GM12878 (cell line): ENCODE data around the gene C11orf98. TPM values are rescaled to one million over a fixed set of nuclear protein-coding genes. Genes with fewer than 3 reads are reported as not detected.

Source experiments
- ATAC-seq: fragments of 200-7000 bp; cut with Tn5 transposase; 3 replicates; pipeline ENCODE4 v1.9.1; 2020; ENCODE audit warnings: mild to moderate bottlenecking, moderate library complexity
- BruUV-seq: library from RNA; stranded (reverse); fragments of 400-500 nt; replicated peaks from 2 replicates; lab custom pipeline; 2021; lab: Mats Ljungman, UMichigan
- CTCF ChIA-PET: fragments of 300-600 bp; sonication (Branson Sonifier 250); formaldehyde crosslinking; extraction: SDS; loops from one replicate; lab custom pipeline; 2021; ENCODE audit warnings: inconsistent platforms; lab: Yijun Ruan, JAX
- POLR2A ChIA-PET: fragments of 350-600 bp; formaldehyde crosslinking; extraction: SDS; loops from one replicate; lab custom pipeline; 2021; ENCODE audit warnings: inconsistent platforms; lab: Charles Lee
- RAD21 ChIA-PET: fragments of 300-600 bp; sonication (Branson Sonifier 250); formaldehyde crosslinking; loops from one replicate; lab custom pipeline; 2023; ENCODE audit warnings: antibody characterized with exemption; ENCODE audit not compliant: unreplicated experiment; lab: Charles Lee
- SMC1A ChIA-PET: fragments of 300-600 bp; sonication (Branson Sonifier 250); formaldehyde crosslinking; loops from one replicate; lab custom pipeline; 2023; ENCODE audit not compliant: unreplicated experiment, uncharacterized antibody; lab: Charles Lee
- DNase-seq: peaks from one replicate; pipeline ENCODE4 v3.0.0-alpha.2; 2011; ENCODE audit warnings: low read depth, low spot score
- FAIRE-seq: peaks from 3 replicates; lab custom pipeline; 2011; peaks lifted over from hg19 to GRCh38; lab: Jason Lieb, UNC
- H2AFZ ChIP-seq: 2 replicates; pipeline ENCODE4 v1.6.0; 2011; ENCODE audit warnings: low read depth, low read length, control low read depth; ENCODE audit not compliant: control insufficient read depth
- H3K27ac ChIP-seq: 2 replicates; pipeline ENCODE4 v1.5.1; 2011; ENCODE audit warnings: control low read depth; ENCODE audit not compliant: control insufficient read depth, insufficient read depth
- H3K27me3 ChIP-seq, 2 experiments: replicated peaks in 1 of 2; 2 replicates each; pipeline versions ENCODE4 v1.6.0 to v1.6.1; 2011; ENCODE audit warnings: low read length in 1 of 2; ENCODE audit not compliant: control insufficient read depth in 2 of 2, insufficient read depth in 2 of 2
- H3K36me3 ChIP-seq, 2 experiments: 2 replicates each; pipeline ENCODE4 v1.5.1; 2011; ENCODE audit warnings: low read length in 1 of 2; ENCODE audit not compliant: control insufficient read depth in 2 of 2, insufficient read depth in 2 of 2
- H3K4me1 ChIP-seq: 2 replicates; pipeline ENCODE4 v1.6.1; 2011; ENCODE audit warnings: mild to moderate bottlenecking, low read length, moderate library complexity, mixed read lengths; ENCODE audit not compliant: control insufficient read depth, insufficient read depth
- H3K4me2 ChIP-seq: 2 replicates; pipeline ENCODE4 v1.6.0; 2011; ENCODE audit warnings: control low read depth; ENCODE audit not compliant: control insufficient read depth, insufficient read depth
- H3K4me3 ChIP-seq: fragments of 200-600 bp; sonication (generic); 2 replicates; pipeline ENCODE4 v1.5.1; 2016
- H3K79me2 ChIP-seq: 2 replicates; pipeline ENCODE4 v1.6.0; 2011; ENCODE audit warnings: low read length; ENCODE audit not compliant: control insufficient read depth, insufficient read depth
- H3K9ac ChIP-seq: 2 replicates; pipeline ENCODE4 v1.8.0; 2011; ENCODE audit warnings: low read length, control low read depth, mixed read lengths; ENCODE audit not compliant: control insufficient read depth, insufficient read depth
- H3K9me3 ChIP-seq: replicated peaks from 3 replicates; pipeline ENCODE4 v1.5.1; 2011; ENCODE audit warnings: mild to moderate bottlenecking, low read length; ENCODE audit not compliant: control insufficient read depth, insufficient read depth
- H4K20me1 ChIP-seq: 2 replicates; pipeline ENCODE4 v1.6.0; 2011; ENCODE audit not compliant: control insufficient read depth, insufficient read depth
- CBX3 ChIP-seq: fragments of 200-600 bp; sonication (generic); IDR thresholded peaks from 2 replicates; pipeline ENCODE4 v1.6.1; 2016; ENCODE audit warnings: low read depth, borderline replicate concordance
- CEBPB ChIP-seq, 2 experiments: fragments of 150-350 bp in 1 of 2; IDR thresholded peaks; 2 replicates each; pipeline ENCODE4 v1.6.1; 2012 to 2014; ENCODE audit warnings: low read depth in 2 of 2, low read length in 2 of 2, borderline replicate concordance in 1 of 2, inconsistent platforms in 1 of 2
- CHD1 ChIP-seq: IDR thresholded peaks from 2 replicates; pipeline ENCODE4 v1.6.1; 2012; ENCODE audit warnings: low read depth, low read length, improper control_type of control experiment
- CREB1 ChIP-seq: IDR thresholded peaks from 2 replicates; pipeline ENCODE4 v1.6.1; 2012; ENCODE audit warnings: low read depth, mild to moderate bottlenecking, inconsistent platforms
- CREM ChIP-seq: IDR thresholded peaks from 2 replicates; pipeline ENCODE4 v1.6.1; 2014; ENCODE audit warnings: antibody characterized with exemption, low read depth
- DPF2 ChIP-seq: fragments of 450-650 bp; IDR thresholded peaks from 2 replicates; pipeline ENCODE4 v1.6.1; 2017; ENCODE audit warnings: mild to moderate bottlenecking
- ESRRA ChIP-seq: IDR thresholded peaks from 2 replicates; pipeline ENCODE4 v1.6.1; 2012; ENCODE audit warnings: mild to moderate bottlenecking, low read length, improper control_type of control experiment
- MYC ChIP-seq: IDR thresholded peaks from 2 replicates; pipeline ENCODE4 v1.6.1; 2011; ENCODE audit warnings: mild to moderate bottlenecking, low read length, moderate library complexity, inconsistent platforms; ENCODE audit not compliant: insufficient read depth, insufficient replicate concordance, insufficient read length, severe bottlenecking
- NFXL1 ChIP-seq: fragments of 450-650 bp; IDR thresholded peaks from 2 replicates; pipeline ENCODE4 v1.6.1; 2017; ENCODE audit warnings: antibody characterized with exemption, mild to moderate bottlenecking, borderline replicate concordance
- POU2F2 ChIP-seq: IDR thresholded peaks from 3 replicates; pipeline ENCODE4 v1.6.1; 2011; ENCODE audit warnings: low read depth, mild to moderate bottlenecking, low read length, borderline replicate concordance
- RFX5 ChIP-seq: IDR thresholded peaks from 2 replicates; pipeline ENCODE4 v1.6.1; 2011; ENCODE audit warnings: low read depth, low read length, improper control_type of control experiment
- SUPT20H ChIP-seq: IDR thresholded peaks from 2 replicates; pipeline ENCODE4 v1.6.1; 2011; ENCODE audit warnings: low read depth, mild to moderate bottlenecking, low read length, moderate library complexity, borderline replicate concordance; ENCODE audit not compliant: control insufficient read depth
- SUZ12 ChIP-seq: fragments of 200-600 bp; sonication (generic); IDR thresholded peaks from one replicate; pipeline ENCODE4 v1.6.1; 2018; ENCODE audit warnings: antibody characterized with exemption, mild to moderate bottlenecking; ENCODE audit not compliant: unreplicated experiment
- ZNF24 ChIP-seq: fragments of 450-650 bp; IDR thresholded peaks from 2 replicates; pipeline ENCODE4 v1.6.1; 2017; ENCODE audit warnings: antibody characterized with exemption, mild to moderate bottlenecking
- ZNF274 ChIP-seq: IDR thresholded peaks from one replicate; pipeline ENCODE4 v1.8.0; 2011; ENCODE audit not compliant: insufficient read length, insufficient read depth
- WGBS: methylation state at CpG from one replicate; pipeline ENCODE4 v1.1.6; 2016; ENCODE audit warnings: low lambda C conversion rate; ENCODE audit not compliant: insufficient replicate concordance, insufficient coverage; ENCODE audit errors: missing lambda C conversion rate; 5-methylcytosine and 5-hydroxymethylcytosine counted together
- in situ Hi-C: fragments of 300-500 bp; cut with MboI; formaldehyde crosslinking; loops from 9 replicates; pipeline ENCODE4 v1.14.3; 2018; ENCODE audit warnings: mixed read lengths
- intact Hi-C: fragments of 100-400 bp; cut with micrococcal nuclease; formaldehyde crosslinking; loops from one replicate; pipeline ENCODE4 v1.14.2; 2022; ENCODE audit not compliant: unreplicated experiment
- polyA plus RNA-seq, 11 experiments: library from polyadenylated mRNA; depleted of rRNA in 4 of 11; unstranded in 6 of 11; stranded (reverse) in 5 of 11; fragments of >200 nt; fragmentation: Nextera tagmentation in 4 of 11; fragmentation: Illumina TruSeq in 1 of 11; extraction: Ambion mirVana in 4 of 11; extraction: Trizol in 1 of 11; gene quantifications; 1 replicate in 1 of 11; 2 replicates in 10 of 11; pipeline versions ENCODE4 v1.2.1 to v1.2.3, GENCODE V29; 2011 to 2016; ENCODE audit warnings: inconsistent platforms in 2 of 11, missing spikeins in 2 of 11, low read depth in 1 of 11
- total RNA-seq, 4 experiments: library from RNA; depleted of rRNA in 3 of 4; stranded (reverse); fragments of >200 nt in 3 of 4; fragmentation: Illumina TruSeq in 1 of 4; extraction: Trizol in 1 of 4; gene quantifications; 2 replicates each; pipeline versions ENCODE4 v1.2.1 to v1.2.3, GENCODE V29; 2013 to 2021
- TF ChIP-seq, protein P1 (sequence below): fragments of 450-650 bp; IDR thresholded peaks from 2 replicates; pipeline ENCODE4 v1.6.1; 2017; ENCODE audit warnings: mild to moderate bottlenecking, low read depth, inconsistent platforms; ENCODE audit not compliant: poor library complexity, severe bottlenecking
- TF ChIP-seq, protein P2 (sequence below): IDR thresholded peaks from 2 replicates; pipeline ENCODE4 v1.6.1; 2011; ENCODE audit warnings: borderline replicate concordance, low read depth, mild to moderate bottlenecking, moderate library complexity, mixed read lengths, low read length; ENCODE audit not compliant: insufficient read depth; ENCODE audit errors: extremely low read length
- TF ChIP-seq, protein P3 (sequence below): fragments of 450-650 bp; IDR thresholded peaks from 2 replicates; pipeline ENCODE4 v1.6.1; 2017; ENCODE audit warnings: borderline replicate concordance

The C11orf98 gene
- total and polyA plus RNA-seq, 10 of the 15 experiments (the other 5 are each of a cell fraction or from before 2014, with no cell fraction given), result 62.5 to 270 (median 162) TPM

DNA sequence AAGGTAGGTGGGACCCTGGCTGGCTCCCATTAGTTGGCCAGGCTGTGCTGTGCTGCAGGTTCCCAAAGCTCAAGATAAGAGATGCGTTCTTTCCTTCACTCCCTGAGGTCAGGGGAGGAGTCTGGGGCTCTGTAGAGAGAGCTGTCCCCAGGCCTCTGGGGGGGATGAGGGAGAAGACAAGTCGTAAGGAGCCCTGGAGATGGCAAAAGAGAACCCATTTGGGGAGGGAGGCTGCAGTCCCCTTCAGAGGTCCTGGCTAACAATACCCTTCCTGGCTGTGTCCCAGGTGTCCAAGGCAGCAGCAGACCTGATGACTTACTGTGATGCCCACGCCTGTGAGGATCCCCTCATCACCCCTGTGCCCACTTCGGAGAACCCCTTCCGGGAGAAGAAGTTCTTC, 43.4 kb upstream of the C11orf98 start:
- H3K4me3 ChIP-seq, result peak overlapping the region; percentile 83; the same call in 1 of the 2 replicates
- H3K27ac ChIP-seq, result peak overlapping the region; percentile 88
- H3K79me2 ChIP-seq, result no peaks in the 10 kb centered on the region
- H4K20me1 ChIP-seq, result no peaks in the 10 kb centered on the region
- CTCF ChIA-PET, result interaction anchor here (0.8 to 5.0 kb wide), 6 partner anchors 14 to 61 kb away, joined by 3 to 21 read pairs (median 4); partner anchors contain the start of gene ZBTB3
- intact Hi-C loops, result loop anchor here (5.0 kb wide), 1 partner anchor 106 kb away; the partner anchor contains the start of gene MTA2
- no peak overlapping the region for H2AFZ ChIP-seq
- ATAC-seq (no peak), DNase-seq (no peak), FAIRE-seq (no peak)
- peaks cover 35% of the 10 kb centered on the region for H3K4me1 ChIP-seq
- RAD21 ChIA-PET, result interaction anchor here (1.0 to 1.7 kb wide), 4 partner anchors 43 to 78 kb away, joined by 3 to 8 read pairs (median 6); partner anchors contain the start of genes C11orf98, CSKMT and ZBTB3
- H3K9me3 ChIP-seq, result no peaks in the 10 kb centered on the region
- TF ChIP-seq CREB1, result no peak
- TF ChIP-seq CBX3, result no peak
- TF ChIP-seq CEBPB (IDR thresholded peaks at IDR 0.05; ENCODE audit: borderline replicate concordance in 1 of 2, low read depth in 2 of 2, low read length in 2 of 2), result no peak
- TF ChIP-seq ESRRA, result no peak
- no peak for TF ChIP-seq CHD1
- TF ChIP-seq SUPT20H, result no peak
- TF ChIP-seq, protein P1, sequence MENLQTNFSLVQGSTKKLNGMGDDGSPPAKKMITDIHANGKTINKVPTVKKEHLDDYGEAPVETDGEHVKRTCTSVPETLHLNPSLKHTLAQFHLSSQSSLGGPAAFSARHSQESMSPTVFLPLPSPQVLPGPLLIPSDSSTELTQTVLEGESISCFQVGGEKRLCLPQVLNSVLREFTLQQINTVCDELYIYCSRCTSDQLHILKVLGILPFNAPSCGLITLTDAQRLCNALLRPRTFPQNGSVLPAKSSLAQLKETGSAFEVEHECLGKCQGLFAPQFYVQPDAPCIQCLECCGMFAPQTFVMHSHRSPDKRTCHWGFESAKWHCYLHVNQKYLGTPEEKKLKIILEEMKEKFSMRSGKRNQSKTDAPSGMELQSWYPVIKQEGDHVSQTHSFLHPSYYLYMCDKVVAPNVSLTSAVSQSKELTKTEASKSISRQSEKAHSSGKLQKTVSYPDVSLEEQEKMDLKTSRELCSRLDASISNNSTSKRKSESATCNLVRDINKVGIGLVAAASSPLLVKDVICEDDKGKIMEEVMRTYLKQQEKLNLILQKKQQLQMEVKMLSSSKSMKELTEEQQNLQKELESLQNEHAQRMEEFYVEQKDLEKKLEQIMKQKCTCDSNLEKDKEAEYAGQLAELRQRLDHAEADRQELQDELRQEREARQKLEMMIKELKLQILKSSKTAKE, result no peak
- TF ChIP-seq RFX5, result no peak
- no peak for TF ChIP-seq ZNF24
- no peak for TF ChIP-seq DPF2
- TF ChIP-seq, protein P2, sequence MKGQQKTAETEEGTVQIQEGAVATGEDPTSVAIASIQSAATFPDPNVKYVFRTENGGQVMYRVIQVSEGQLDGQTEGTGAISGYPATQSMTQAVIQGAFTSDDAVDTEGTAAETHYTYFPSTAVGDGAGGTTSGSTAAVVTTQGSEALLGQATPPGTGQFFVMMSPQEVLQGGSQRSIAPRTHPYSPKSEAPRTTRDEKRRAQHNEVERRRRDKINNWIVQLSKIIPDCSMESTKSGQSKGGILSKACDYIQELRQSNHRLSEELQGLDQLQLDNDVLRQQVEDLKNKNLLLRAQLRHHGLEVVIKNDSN, result no peak
- TF ChIP-seq NFXL1, result no peak
- TF ChIP-seq SUZ12, result no peak
- no peak for TF ChIP-seq POU2F2
- TF ChIP-seq, protein P3, sequence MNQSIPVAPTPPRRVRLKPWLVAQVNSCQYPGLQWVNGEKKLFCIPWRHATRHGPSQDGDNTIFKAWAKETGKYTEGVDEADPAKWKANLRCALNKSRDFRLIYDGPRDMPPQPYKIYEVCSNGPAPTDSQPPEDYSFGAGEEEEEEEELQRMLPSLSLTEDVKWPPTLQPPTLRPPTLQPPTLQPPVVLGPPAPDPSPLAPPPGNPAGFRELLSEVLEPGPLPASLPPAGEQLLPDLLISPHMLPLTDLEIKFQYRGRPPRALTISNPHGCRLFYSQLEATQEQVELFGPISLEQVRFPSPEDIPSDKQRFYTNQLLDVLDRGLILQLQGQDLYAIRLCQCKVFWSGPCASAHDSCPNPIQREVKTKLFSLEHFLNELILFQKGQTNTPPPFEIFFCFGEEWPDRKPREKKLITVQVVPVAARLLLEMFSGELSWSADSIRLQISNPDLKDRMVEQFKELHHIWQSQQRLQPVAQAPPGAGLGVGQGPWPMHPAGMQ, result no peak
- TF ChIP-seq MYC, result no peak
- TF ChIP-seq ZNF274, result no peak
- TF ChIP-seq CREM, result no peak
- WGBS, result 85% methylated on average over 5 of the region's 5 CpGs
- in situ Hi-C loops, result no loop called here
- H3K9ac ChIP-seq, result peak overlapping the region; percentile 90
- H3K36me3 ChIP-seq, result peaks cover 12 to 17% of the 10 kb centered on the region in 2 experiments
- no TSS peak for BruUV-seq
- POLR2A ChIA-PET, result interaction anchor here (0.6 to 7.6 kb wide), 14 partner anchors 19 to 147 kb away, joined by 4 to 79 read pairs (median 5); partner anchors contain the start of genes B3GAT3, C11orf98, CSKMT and HNRNPUL2
- SMC1A ChIA-PET, result interaction anchor here (0.9 to 5.3 kb wide), 5 partner anchors 16 to 151 kb away, joined by 3 to 26 read pairs (median 3); partner anchors contain the start of genes HNRNPUL2 and TTC9C
- peak overlapping the region; percentile 98 for H3K4me2 ChIP-seq
- no peaks in the 10 kb centered on the region for H3K27me3 ChIP-seq
